OCI-LY1 (cell line): ENCODE results near the gene LSM4.
A peak's percentile ranks its signal among the peaks of the same experiment; 100 is the strongest.

Experiments used
- H2AFZ ChIP-seq: fragments of 200-600 bp; sonication (generic), shearing (Covaris generic); 2 replicates; pipeline ENCODE4 v1.6.0; 2014; ENCODE audit warnings: antibody characterized with exemption, mild to moderate bottlenecking, low read length
- H3F3A ChIP-seq: fragments of 200-600 bp; sonication (generic), shearing (Covaris generic); 2 replicates; pipeline ENCODE4 v1.6.0; 2014; ENCODE audit warnings: mild to moderate bottlenecking, antibody characterized with exemption, low read length, moderate library complexity; ENCODE audit not compliant: insufficient read depth
- H3K27ac ChIP-seq: fragments of 200-600 bp; sonication (generic); 2 replicates; pipeline ENCODE4 v1.5.1; 2014; ENCODE audit warnings: low read length, mixed run types, mild to moderate bottlenecking, low read depth; ENCODE audit not compliant: poor library complexity, severe bottlenecking
- H3K27me3 ChIP-seq: fragments of 200-600 bp; sonication (generic); 2 replicates; pipeline ENCODE4 v1.6.0; 2014; ENCODE audit warnings: antibody characterized with exemption, mild to moderate bottlenecking, low read length, moderate library complexity; ENCODE audit not compliant: insufficient read depth
- H3K36me3 ChIP-seq: fragments of 200-600 bp; sonication (generic); 2 replicates; pipeline ENCODE4 v1.6.1; 2014; ENCODE audit warnings: mild to moderate bottlenecking, antibody characterized with exemption, low read length, moderate library complexity, mixed read lengths; ENCODE audit not compliant: insufficient read depth
- H3K4me1 ChIP-seq: fragments of 200-600 bp; sonication (generic); 2 replicates; pipeline ENCODE4 v1.5.1; 2014; ENCODE audit warnings: mild to moderate bottlenecking, low read length, moderate library complexity; ENCODE audit not compliant: insufficient read depth, severe bottlenecking
- H3K4me2 ChIP-seq: fragments of 200-600 bp; sonication (generic), shearing (Covaris generic); 2 replicates; pipeline ENCODE4 v1.6.1; 2014; ENCODE audit warnings: low read length
- H3K4me3 ChIP-seq: fragments of 200-600 bp; sonication (generic); 2 replicates; pipeline ENCODE4 v1.5.1; 2014; ENCODE audit warnings: low read length, low read depth, mild to moderate bottlenecking, mixed read lengths; ENCODE audit not compliant: poor library complexity, severe bottlenecking
- H3K79me2 ChIP-seq: fragments of 200-600 bp; shearing (Covaris generic); 2 replicates; pipeline ENCODE4 v1.6.1; 2016; ENCODE audit warnings: mixed run types, low read length, mixed read lengths; ENCODE audit not compliant: insufficient read depth
- H3K9ac ChIP-seq: fragments of 200-600 bp; sonication (generic), shearing (Covaris generic); 2 replicates; pipeline ENCODE4 v1.6.1; 2014; ENCODE audit warnings: mild to moderate bottlenecking, low read length, mixed read lengths
- H3K9me2 ChIP-seq: fragments of 200-600 bp; sonication (generic), shearing (Covaris generic); 2 replicates; pipeline ENCODE4 v1.6.1; 2014; ENCODE audit warnings: low read depth, mild to moderate bottlenecking, low read length, mixed read lengths
- H3K9me3 ChIP-seq: fragments of 200-600 bp; shearing (Covaris generic); 2 replicates; pipeline ENCODE4 v1.6.1; 2014; ENCODE audit warnings: low read length, mixed read lengths
- H4K20me1 ChIP-seq: fragments of 200-600 bp; sonication (generic), shearing (Covaris generic); 2 replicates; pipeline ENCODE4 v1.6.0; 2016; ENCODE audit warnings: mild to moderate bottlenecking, low read length; ENCODE audit not compliant: insufficient read depth
- CTCF ChIP-seq: fragments of 200-600 bp; sonication (generic), shearing (Covaris generic); IDR thresholded peaks from 2 replicates; pipeline ENCODE4 v1.5.1; 2017; ENCODE audit warnings: mild to moderate bottlenecking, antibody characterized with exemption, low read length, moderate library complexity, mixed read lengths
- EZH2 ChIP-seq: fragments of 200-600 bp; sonication (generic), shearing (Covaris generic); IDR thresholded peaks from 2 replicates; pipeline ENCODE4 v1.8.0; 2017; ENCODE audit warnings: borderline replicate concordance, mixed run types, mild to moderate bottlenecking, antibody characterized with exemption, low read length, moderate library complexity, mixed read lengths

LSM4 gene

GRCh38 chr19:18294467-18294864 lies 28.4 kb downstream of the LSM4 start:
- Histone ChIP-seq H3K9me2 (no peaks in the 10 kb centered on the region), H3K4me1 (peaks cover 18% of the 10 kb centered on the region), H3K4me2 (no peak overlapping the region), H3F3A (no peaks in the 10 kb centered on the region), H3K9ac (no peak overlapping the region), H3K36me3 (no peaks in the 10 kb centered on the region), H3K79me2 (no peaks in the 10 kb centered on the region), H3K4me3 (no peak overlapping the region), H3K9me3 (no peaks in the 10 kb centered on the region), H4K20me1 (no peaks in the 10 kb centered on the region), H2AFZ (no peak overlapping the region), H3K27me3 (peaks cover 14% of the 10 kb centered on the region; the same call in 1 of the 2 replicates), H3K27ac (no peak overlapping the region)
- TF ChIP-seq EZH2 (no peak), CTCF (no peak)

DNA sequence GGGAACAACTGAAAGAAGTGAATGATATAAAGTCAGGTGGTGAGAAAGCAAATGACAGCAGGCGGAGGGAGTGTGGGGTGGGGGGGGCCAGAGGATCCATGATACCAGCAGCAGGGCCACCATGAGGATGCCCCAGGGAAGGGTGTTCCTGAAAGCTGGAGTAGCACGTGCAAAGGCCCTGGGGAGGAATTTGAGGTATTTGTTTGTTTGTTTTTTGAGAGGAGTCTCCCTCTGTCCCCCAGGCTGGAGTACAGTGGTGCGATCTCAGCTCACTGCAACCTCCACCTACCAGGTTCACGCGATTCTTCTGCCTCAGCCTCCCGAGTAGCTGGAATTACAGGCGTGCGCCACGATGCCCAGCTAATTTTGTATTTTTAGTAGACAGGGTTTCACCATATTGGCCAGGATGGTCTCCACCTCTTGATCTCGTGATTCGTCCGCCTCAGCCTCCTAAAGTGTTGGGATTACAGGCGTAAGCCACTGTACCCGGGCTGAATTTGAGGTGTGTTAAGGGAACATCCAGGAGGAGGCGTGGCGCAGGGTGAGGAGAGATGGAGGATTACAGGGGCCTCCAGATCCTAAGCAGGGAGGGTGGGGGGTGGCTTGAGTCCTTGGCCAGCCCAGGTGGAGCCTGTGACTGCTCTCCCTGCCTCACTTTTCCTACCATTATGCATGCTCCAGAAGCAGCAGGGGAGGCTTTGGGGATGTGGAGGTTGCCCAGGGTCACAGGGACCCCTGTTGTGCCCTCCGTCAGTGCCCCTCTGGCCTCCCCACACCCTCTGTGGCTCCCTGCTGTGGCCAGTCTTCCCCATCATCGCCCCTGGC lies 29.0 kb downstream of the LSM4 start:
- Histone ChIP-seq H3K27ac (no peak overlapping the region), H3K4me2 (no peak overlapping the region), H4K20me1 (no peaks in the 10 kb centered on the region), H3K27me3 (peaks cover 9% of the 10 kb centered on the region; the same call in 1 of the 2 replicates), H3K4me3 (no peak overlapping the region), H3K4me1 (peaks cover 18% of the 10 kb centered on the region), H3K9ac (no peak overlapping the region), H3K79me2 (no peaks in the 10 kb centered on the region), H3K9me2 (no peaks in the 10 kb centered on the region), H3K9me3 (no peaks in the 10 kb centered on the region), H3F3A (no peaks in the 10 kb centered on the region), H3K36me3 (no peaks in the 10 kb centered on the region), H2AFZ (no peak overlapping the region)
- no peak for TF ChIP-seq EZH2
- TF ChIP-seq CTCF, result no peak

GRCh38 chr19:18292810-18293641 lies 29.9 kb downstream of the LSM4 start:
- Histone ChIP-seq H3K27ac (no peak overlapping the region), H3K4me3 (no peak overlapping the region), H3K9ac (no peak overlapping the region), H3K4me1 (peaks cover 18% of the 10 kb centered on the region), H3K79me2 (no peaks in the 10 kb centered on the region), H3F3A (no peaks in the 10 kb centered on the region), H3K4me2 (peak overlapping the region; percentile 59), H3K27me3 (peaks cover 9% of the 10 kb centered on the region; the same call in 1 of the 2 replicates), H2AFZ (no peak overlapping the region), H3K36me3 (no peaks in the 10 kb centered on the region), H3K9me3 (no peaks in the 10 kb centered on the region), H3K9me2 (no peaks in the 10 kb centered on the region), H4K20me1 (no peaks in the 10 kb centered on the region)
- no peak for TF ChIP-seq CTCF
- TF ChIP-seq EZH2, result no peak
